Uterus (tissue), 4 donors: Measurements from ENCODE around the gene GTPBP2. TPM values are rescaled to one million over a fixed set of nuclear protein-coding genes. Genes with fewer than 3 reads are reported as not detected.

Experiments
- DNase-seq, 2 donors: peaks; one replicate each; pipeline ENCODE4 v3.0.0-alpha.2; 2019 to 2020
- H3K27ac ChIP-seq, 2 donors: fragments of 200-600 bp; sonication (generic); 1 replicate in 1 of 2; 2 replicates in 1 of 2; pipeline ENCODE4 v1.5.1; 2016 to 2018
- H3K27me3 ChIP-seq, 2 donors: fragments of 200-600 bp; sonication (generic); one replicate each; pipeline ENCODE4 v1.5.1; 2018 to 2019; ENCODE audit warnings: control low read depth in 1 of 2
- H3K36me3 ChIP-seq, 2 donors: fragments of 200-600 bp; sonication (generic); one replicate each; pipeline ENCODE4 v1.5.1; 2019; ENCODE audit warnings: control low read depth in 1 of 2
- H3K4me1 ChIP-seq, 2 donors: fragments of 200-600 bp; sonication (generic); one replicate each; pipeline ENCODE4 v1.5.1; 2018 to 2019; ENCODE audit warnings: control low read depth in 1 of 2
- H3K4me3 ChIP-seq, 2 donors: fragments of 200-600 bp; sonication (generic); 1 replicate in 1 of 2; 2 replicates in 1 of 2; pipeline ENCODE4 v1.5.1; 2018 to 2019; ENCODE audit warnings: mild to moderate bottlenecking in 1 of 2
- H3K9me3 ChIP-seq, 2 donors: fragments of 200-600 bp; sonication (generic); one replicate each; pipeline ENCODE4 v1.5.1; 2019; ENCODE audit warnings: control low read depth in 1 of 2
- CTCF ChIP-seq, 4 experiments: fragments of 200-600 bp in 2 of 4; fragments of 450-650 bp in 2 of 4; sonication (generic) in 2 of 4; IDR thresholded peaks; one replicate each; pipeline ENCODE4 v1.5.1; 2016 to 2019; ENCODE audit warnings: antibody characterized with exemption in 4 of 4, mild to moderate bottlenecking in 2 of 4, moderate library complexity in 1 of 4
- POLR2A ChIP-seq, 2 donors: fragments of 450-650 bp; IDR thresholded peaks; one replicate each; pipeline ENCODE4 v1.6.1; 2016; ENCODE audit warnings: antibody characterized with exemption in 2 of 2, mild to moderate bottlenecking in 1 of 2, moderate library complexity in 1 of 2
- intact Hi-C: fragments of 100-400 bp; cut with DNase I; formaldehyde crosslinking; loops from one replicate; pipeline ENCODE4 v1.15.1; 2023; ENCODE audit warnings: low total_unique reads
- total RNA-seq, 4 donors: library from RNA; depleted of rRNA in 3 of 4; stranded (reverse); fragments of >200 nt in 3 of 4; gene quantifications; one replicate each; pipeline versions ENCODE4 v1.1.0 to v1.2.4, GENCODE V29; 2014 to 2023
- donor health status: DM: yes; HTN: yes; CAD: no.

The GTPBP2 gene
- total RNA-seq, 4 donors from 2014 or later, result 17.9 to 67.6 (median 40.2) TPM

- Histone ChIP-seq H3K27ac (peak overlapping the region; percentile 75 to 81), H3K4me1 (peaks cover 3 to 21% of the 10 kb centered on the region in 2 donors), H3K4me3 (no peak overlapping the region), H3K9me3 (no peaks in the 10 kb centered on the region), H3K36me3 (no peaks in the 10 kb centered on the region), H3K27me3 (no peaks in the 10 kb centered on the region)
- no peak for TF ChIP-seq CTCF (IDR thresholded peaks at IDR 0.05)
- TF ChIP-seq POLR2A (IDR thresholded peaks at IDR 0.05), result no peak
- intact Hi-C loops, result no loop called here
- DNase-seq, result no peak
Observed at GRCh38 chr6:43674291-43674690, 45.2 kb upstream of the GTPBP2 start.

GRCh38 chr6:43673444-43674084, 44.5 kb upstream of the GTPBP2 start:
- peak in 1 of 2 donors; percentile 31 for DNase-seq
- H3K36me3 ChIP-seq, result no peaks in the 10 kb centered on the region
- H3K27ac ChIP-seq, result peak overlapping the region; percentile 75 to 81
- H3K4me1 ChIP-seq, result peaks cover 10 to 23% of the 10 kb centered on the region in 2 donors
- TF ChIP-seq POLR2A (IDR thresholded peaks at IDR 0.05), result no peak
- no peak for TF ChIP-seq CTCF (IDR thresholded peaks at IDR 0.05)
- no peaks in the 10 kb centered on the region for H3K27me3 ChIP-seq
- no peak overlapping the region for H3K4me3 ChIP-seq
- intact Hi-C loops, result no loop called here
- no peaks in the 10 kb centered on the region for H3K9me3 ChIP-seq

- Histone ChIP-seq H3K4me1 (peaks cover 21 to 36% of the 10 kb centered on the region in 2 donors), H3K27me3 (no peaks in the 10 kb centered on the region), H3K9me3 (no peaks in the 10 kb centered on the region), H3K27ac (peak overlapping the region; percentile 75 to 81), H3K4me3 (no peak overlapping the region), H3K36me3 (no peaks in the 10 kb centered on the region)
- TF ChIP-seq CTCF (IDR thresholded peaks at IDR 0.05) (no peak), POLR2A (IDR thresholded peaks at IDR 0.05) (no peak)
- intact Hi-C loops, result no loop called here
- peak; percentile 50 to 61 for DNase-seq
Observed at GRCh38 chr6:43671801-43672690, 43.0 kb upstream of the GTPBP2 start.

GRCh38 chr6:43671011-43671800, 42.1 kb upstream of the GTPBP2 start:
- Histone ChIP-seq H3K4me3 (no peak overlapping the region), H3K4me1 (peaks cover 21 to 36% of the 10 kb centered on the region in 2 donors), H3K27me3 (no peaks in the 10 kb centered on the region), H3K36me3 (no peaks in the 10 kb centered on the region), H3K27ac (peak overlapping the region; percentile 75 to 81), H3K9me3 (no peaks in the 10 kb centered on the region)
- TF ChIP-seq CTCF (IDR thresholded peaks at IDR 0.05) (no peak), POLR2A (IDR thresholded peaks at IDR 0.05) (no peak)
- peak in 1 of 2 donors; percentile 28 for DNase-seq
- intact Hi-C loops, result no loop called here
